ENCODE results near the gene ZC2HC1C. TPM values are rescaled to one million over a fixed set of nuclear protein-coding genes. Genes with fewer than 3 reads are reported as not detected.

Gene ZC2HC1C
- total and polyA plus RNA-seq, 2 experiments from 2014 or later: 1.7 to 3.8 TPM

GRCh38 chr14:75025082-75025481, 44.4 kb upstream of the ZC2HC1C start:
- Histone ChIP-seq H3K9me3 (ENCODE audit: low read depth) (no peaks in the 10 kb centered on the region), H3K79me2 (no peaks in the 10 kb centered on the region), H4K20me1 (ENCODE audit: insufficient read depth, poor library complexity, severe bottlenecking) (no peaks in the 10 kb centered on the region), H3K9me2 (replicated peaks; ENCODE audit: insufficient read depth) (no peaks in the 10 kb centered on the region), H3K4me1 (ENCODE audit: insufficient read depth) (no peaks in the 10 kb centered on the region), H3K4me3 (no peak overlapping the region), H3K4me2 (no peak overlapping the region), H3K36me3 (replicated peaks; ENCODE audit: insufficient read depth, low read depth) (no peaks in the 10 kb centered on the region), H3K27ac (peak overlapping the region; percentile 65), H3K27me3 (no peaks in the 10 kb centered on the region), H2AFZ (no peak overlapping the region)
- WGBS (ENCODE audit: low lambda C conversion rate, missing lambda C conversion rate): 79% methylated on average over 4 of the region's 4 CpGs
- TF ChIP-seq EZH2 (IDR thresholded peaks at IDR 0.05; ENCODE audit: borderline replicate concordance): no peak
- no peak for TF ChIP-seq CTCF (IDR thresholded peaks at IDR 0.05; ENCODE audit: poor library complexity)
- TF ChIP-seq EZH2phosphoT487 (IDR thresholded peaks at IDR 0.05; ENCODE audit: low read depth, severe bottlenecking, unreplicated experiment): no peak
- DNase-seq (ENCODE audit: low spot score): peak; percentile 20

- Histone ChIP-seq H3K36me3 (replicated peaks; ENCODE audit: insufficient read depth, low read depth) (no peaks in the 10 kb centered on the region), H2AFZ (no peak overlapping the region), H3K9me2 (replicated peaks; ENCODE audit: insufficient read depth) (no peaks in the 10 kb centered on the region), H3K27me3 (no peaks in the 10 kb centered on the region), H3K9me3 (ENCODE audit: low read depth) (no peaks in the 10 kb centered on the region), H4K20me1 (ENCODE audit: insufficient read depth, poor library complexity, severe bottlenecking) (no peaks in the 10 kb centered on the region), H3K4me1 (ENCODE audit: insufficient read depth) (no peaks in the 10 kb centered on the region), H3K4me3 (no peak overlapping the region), H3K4me2 (no peak overlapping the region), H3K79me2 (no peaks in the 10 kb centered on the region), H3K27ac (peak overlapping the region; percentile 65)
- WGBS (ENCODE audit: low lambda C conversion rate, missing lambda C conversion rate): 98% methylated on average over 2 of the region's 2 CpGs
- TF ChIP-seq EZH2 (IDR thresholded peaks at IDR 0.05; ENCODE audit: borderline replicate concordance): no peak
- TF ChIP-seq EZH2phosphoT487 (IDR thresholded peaks at IDR 0.05; ENCODE audit: low read depth, severe bottlenecking, unreplicated experiment): no peak
- no peak for TF ChIP-seq CTCF (IDR thresholded peaks at IDR 0.05; ENCODE audit: poor library complexity)
- no peak for DNase-seq (ENCODE audit: low spot score)
Measured at GRCh38 chr14:75025876-75026275, 43.6 kb upstream of the ZC2HC1C start.

- no peak overlapping the region for H3K4me2 ChIP-seq
- H3K9me2 ChIP-seq (replicated peaks; ENCODE audit: insufficient read depth): no peaks in the 10 kb centered on the region
- no peaks in the 10 kb centered on the region for H3K27me3 ChIP-seq
- H3K27ac ChIP-seq: no peak overlapping the region
- no peaks in the 10 kb centered on the region for H3K79me2 ChIP-seq
- H3K9me3 ChIP-seq (ENCODE audit: low read depth): no peaks in the 10 kb centered on the region
- H3K4me1 ChIP-seq (ENCODE audit: insufficient read depth): no peaks in the 10 kb centered on the region
- TF ChIP-seq EZH2phosphoT487 (IDR thresholded peaks at IDR 0.05; ENCODE audit: low read depth, severe bottlenecking, unreplicated experiment) (no peak), EZH2 (IDR thresholded peaks at IDR 0.05; ENCODE audit: borderline replicate concordance) (no peak), CTCF (IDR thresholded peaks at IDR 0.05; ENCODE audit: poor library complexity) (no peak)
- 0% methylated on average over 1 of the region's 1 CpG for WGBS (ENCODE audit: low lambda C conversion rate, missing lambda C conversion rate)
- no peak overlapping the region for H2AFZ ChIP-seq
- DNase-seq (ENCODE audit: low spot score): no peak
- no peaks in the 10 kb centered on the region for H3K36me3 ChIP-seq (replicated peaks; ENCODE audit: insufficient read depth, low read depth)
- no peak overlapping the region for H3K4me3 ChIP-seq
- no peaks in the 10 kb centered on the region for H4K20me1 ChIP-seq (ENCODE audit: insufficient read depth, poor library complexity, severe bottlenecking)
Measured at GRCh38 chr14:75030147-75030546, 39.3 kb upstream of the ZC2HC1C start.

- H3K36me3 ChIP-seq (replicated peaks; ENCODE audit: insufficient read depth, low read depth): no peaks in the 10 kb centered on the region
- H3K27ac ChIP-seq: no peak overlapping the region
- H3K4me2 ChIP-seq: no peak overlapping the region
- H4K20me1 ChIP-seq (ENCODE audit: insufficient read depth, poor library complexity, severe bottlenecking): no peaks in the 10 kb centered on the region
- TF ChIP-seq CTCF (IDR thresholded peaks at IDR 0.05; ENCODE audit: poor library complexity) (no peak), EZH2phosphoT487 (IDR thresholded peaks at IDR 0.05; ENCODE audit: low read depth, severe bottlenecking, unreplicated experiment) (no peak), EZH2 (IDR thresholded peaks at IDR 0.05; ENCODE audit: borderline replicate concordance) (no peak)
- no peaks in the 10 kb centered on the region for H3K4me1 ChIP-seq (ENCODE audit: insufficient read depth)
- no peaks in the 10 kb centered on the region for H3K9me2 ChIP-seq (replicated peaks; ENCODE audit: insufficient read depth)
- H3K9me3 ChIP-seq (ENCODE audit: low read depth): no peaks in the 10 kb centered on the region
- H3K27me3 ChIP-seq: no peaks in the 10 kb centered on the region
- H3K4me3 ChIP-seq: no peak overlapping the region
- DNase-seq (ENCODE audit: low spot score): no peak
- H2AFZ ChIP-seq: no peak overlapping the region
- no peaks in the 10 kb centered on the region for H3K79me2 ChIP-seq
- WGBS (ENCODE audit: low lambda C conversion rate, missing lambda C conversion rate): 100% methylated on average over 2 of the region's 2 CpGs
Measured at GRCh38 chr14:75032939-75033338, 36.5 kb upstream of the ZC2HC1C start.

All from hepatocyte (in vitro differentiated cells).